Esophagus squamous epithelium (tissue), 4 donors: ENCODE results near the gene CNTN4.

Experiments used
- POLR2A ChIP-seq, 4 donors: fragments of 450-650 bp; IDR thresholded peaks; one replicate each; pipeline ENCODE4 v1.6.1; 2017; ENCODE audit warnings: antibody characterized with exemption in 4 of 4, mild to moderate bottlenecking in 4 of 4, moderate library complexity in 3 of 4
- TF ChIP-seq, protein P1 (sequence below), 6 experiments: fragments of 450-650 bp in 4 of 6; fragments of 200-600 bp in 2 of 6; sonication (generic) in 2 of 6; IDR thresholded peaks; one replicate each; pipeline ENCODE4 v1.5.1; 2016 to 2019; ENCODE audit warnings: antibody characterized with exemption in 6 of 6, mild to moderate bottlenecking in 4 of 6, moderate library complexity in 4 of 6

DNA sequence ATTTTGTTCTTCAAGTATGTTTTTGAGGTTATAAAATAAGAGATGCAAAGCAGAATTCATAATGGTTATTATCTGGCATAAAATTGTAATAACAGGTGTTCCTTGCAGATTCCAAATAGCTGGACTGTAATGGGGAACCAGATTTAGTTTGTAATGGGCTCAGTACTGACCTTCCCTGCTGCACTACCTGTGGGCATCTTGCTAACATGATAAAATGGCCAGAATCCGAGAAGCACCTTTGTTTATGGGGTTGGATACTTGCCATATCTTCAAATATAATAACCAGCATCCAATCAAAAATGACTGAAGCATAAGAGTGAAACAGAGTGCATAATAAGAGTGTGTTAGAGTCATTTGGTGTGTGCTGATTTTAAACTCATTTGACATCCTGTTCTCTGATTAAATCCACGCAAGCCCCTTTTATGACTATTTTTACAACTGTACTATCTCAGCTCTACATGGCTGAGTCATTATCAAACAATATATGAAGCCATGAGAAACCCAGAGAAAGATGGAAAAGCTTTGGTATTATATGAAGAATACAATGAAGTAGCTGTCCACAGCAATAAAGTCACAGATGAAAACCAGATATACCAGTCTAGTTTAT lies 292.4 kb downstream of the CNTN4 start:
- TF ChIP-seq, protein P1, sequence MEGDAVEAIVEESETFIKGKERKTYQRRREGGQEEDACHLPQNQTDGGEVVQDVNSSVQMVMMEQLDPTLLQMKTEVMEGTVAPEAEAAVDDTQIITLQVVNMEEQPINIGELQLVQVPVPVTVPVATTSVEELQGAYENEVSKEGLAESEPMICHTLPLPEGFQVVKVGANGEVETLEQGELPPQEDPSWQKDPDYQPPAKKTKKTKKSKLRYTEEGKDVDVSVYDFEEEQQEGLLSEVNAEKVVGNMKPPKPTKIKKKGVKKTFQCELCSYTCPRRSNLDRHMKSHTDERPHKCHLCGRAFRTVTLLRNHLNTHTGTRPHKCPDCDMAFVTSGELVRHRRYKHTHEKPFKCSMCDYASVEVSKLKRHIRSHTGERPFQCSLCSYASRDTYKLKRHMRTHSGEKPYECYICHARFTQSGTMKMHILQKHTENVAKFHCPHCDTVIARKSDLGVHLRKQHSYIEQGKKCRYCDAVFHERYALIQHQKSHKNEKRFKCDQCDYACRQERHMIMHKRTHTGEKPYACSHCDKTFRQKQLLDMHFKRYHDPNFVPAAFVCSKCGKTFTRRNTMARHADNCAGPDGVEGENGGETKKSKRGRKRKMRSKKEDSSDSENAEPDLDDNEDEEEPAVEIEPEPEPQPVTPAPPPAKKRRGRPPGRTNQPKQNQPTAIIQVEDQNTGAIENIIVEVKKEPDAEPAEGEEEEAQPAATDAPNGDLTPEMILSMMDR (IDR thresholded peaks at IDR 0.05): no peak
- no peak for TF ChIP-seq POLR2A (IDR thresholded peaks at IDR 0.05)
